Activated naive CD4-positive, alpha-beta T cell treated with anti-CD3 and anti-CD28 coated beads, Interleukin-2, amount 50 U/mL, for 24 hours (primary cell): ENCODE data around the gene MTOR.
"Not testable (repeated sequence)": the region's sequence is repeated elsewhere in the genome, so short reads cannot be mapped to it uniquely, and the experiment has no call there.

ENCODE experiments used
- H3K27ac Mint-ChIP-seq: one replicate; pipeline ENCODE4 v1.8.0; 2021; ENCODE audit warnings: mild to moderate bottlenecking, mixed read lengths
- H3K27me3 Mint-ChIP-seq: one replicate; pipeline ENCODE4 v1.8.0; 2021; ENCODE audit warnings: mixed read lengths
- H3K36me3 Mint-ChIP-seq: one replicate; pipeline ENCODE4 v1.8.0; 2021; ENCODE audit warnings: mixed read lengths
- H3K4me1 Mint-ChIP-seq: one replicate; pipeline ENCODE4 v1.8.0; 2021; ENCODE audit warnings: mixed read lengths
- H3K4me3 Mint-ChIP-seq: one replicate; pipeline ENCODE4 v1.8.0; 2021; ENCODE audit warnings: mild to moderate bottlenecking, mixed read lengths
- H3K9me3 Mint-ChIP-seq: one replicate; pipeline ENCODE4 v1.8.0; 2021; ENCODE audit warnings: mixed read lengths

The MTOR gene

GRCh38 chr1:11107599-11107998 lies 154.8 kb downstream of the MTOR start:
- no peak overlapping the region for H3K27ac Mint-ChIP-seq
- H3K9me3 Mint-ChIP-seq: no peaks in the 10 kb centered on the region
- H3K4me1 Mint-ChIP-seq: no peaks in the 10 kb centered on the region
- H3K36me3 Mint-ChIP-seq: peaks cover 6% of the 10 kb centered on the region
- no peak overlapping the region for H3K4me3 Mint-ChIP-seq
- no peaks in the 10 kb centered on the region for H3K27me3 Mint-ChIP-seq

DNA sequence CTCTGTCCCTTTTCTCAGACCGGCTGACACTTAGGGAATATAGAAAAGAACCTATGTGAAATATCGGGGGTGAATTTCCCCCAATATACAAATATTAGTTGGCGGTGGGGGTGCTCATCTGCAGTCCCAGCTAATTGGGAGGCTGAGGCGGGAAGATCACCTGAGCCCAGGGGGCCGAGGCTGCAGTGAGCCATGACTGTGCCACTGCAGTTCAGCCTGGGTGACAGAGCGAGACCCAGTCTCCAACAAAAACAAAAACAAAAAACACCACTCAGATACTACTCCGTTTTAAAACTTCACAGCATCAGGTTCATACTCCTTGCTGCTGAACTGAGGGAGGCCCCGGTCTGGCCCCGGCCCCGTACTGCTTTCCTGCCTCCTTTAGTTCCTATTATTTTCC lies 156.8 kb downstream of the MTOR start:
- Mint-ChIP-seq H3K27ac (peak overlapping the region; percentile 25), H3K4me1 (peaks cover 5% of the 10 kb centered on the region), H3K4me3 (no peak overlapping the region), H3K9me3 (no peaks in the 10 kb centered on the region), H3K36me3 (peaks cover 6% of the 10 kb centered on the region), H3K27me3 (no peaks in the 10 kb centered on the region)

- Mint-ChIP-seq H3K36me3 (peaks cover 4% of the 10 kb centered on the region), H3K4me3 (peak overlapping the region; percentile 68), H3K27ac (no peak overlapping the region), H3K4me1 (peaks cover 19% of the 10 kb centered on the region), H3K27me3 (no peaks in the 10 kb centered on the region), H3K9me3 (no peaks in the 10 kb centered on the region)
Measured at GRCh38 chr1:11101347-11101746, 161.0 kb downstream of the MTOR start.

DNA sequence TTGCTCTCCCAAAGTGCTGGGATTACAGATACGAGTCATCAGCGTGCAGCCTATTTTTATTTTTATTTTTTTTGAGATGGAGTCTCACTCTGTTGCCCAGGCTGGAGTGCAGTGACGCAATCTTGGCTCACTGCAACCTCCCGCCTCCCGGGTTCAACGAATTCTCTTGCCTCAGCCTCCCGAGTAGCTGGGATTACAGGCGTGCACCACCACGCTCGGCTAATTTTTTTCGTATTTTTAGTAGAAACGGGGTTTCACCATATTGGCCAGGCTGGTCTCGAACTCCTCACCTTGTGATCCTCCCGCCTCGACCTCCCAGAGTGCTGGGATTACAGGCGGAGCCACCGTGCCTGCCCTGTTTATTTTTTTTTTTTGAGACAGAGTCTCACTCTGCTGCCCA lies 161.5 kb downstream of the MTOR start:
- not testable (repeated sequence) for H3K27ac Mint-ChIP-seq

GRCh38 chr1:11100149-11100493 lies 162.2 kb downstream of the MTOR start:
- Mint-ChIP-seq H3K9me3 (no peaks in the 10 kb centered on the region), H3K36me3 (peaks cover 4% of the 10 kb centered on the region), H3K4me3 (peak overlapping the region; percentile 99), H3K27me3 (no peaks in the 10 kb centered on the region), H3K4me1 (peaks cover 19% of the 10 kb centered on the region), H3K27ac (peak overlapping the region; percentile 95)

More for the DNA sequence above, 161.5 kb downstream of the MTOR start:
- H3K4me3 Mint-ChIP-seq, H3K9me3 Mint-ChIP-seq, H3K36me3 Mint-ChIP-seq, H3K27me3 Mint-ChIP-seq: not testable (repeated sequence)
- peaks cover 19% of the 10 kb centered on the region for H3K4me1 Mint-ChIP-seq

- peak within 1 kb of the TSS; percentile 95 for H3K27ac Mint-ChIP-seq
Measured at GRCh38 chr1:11099310-11100148, 162.8 kb downstream of the MTOR start, which contains the start of gene EXOSC10. Gene EXOSC10 (minus strand): TSS chr1:11099869. CDS start chr1:11099831, 38 bp downstream.

GRCh38 chr1:11098931-11099309 lies 163.4 kb downstream of the MTOR start:
- H3K4me1 Mint-ChIP-seq: peaks cover 19% of the 10 kb centered on the region
- peak overlapping the region; percentile 95 for H3K27ac Mint-ChIP-seq
- peaks cover 4% of the 10 kb centered on the region for H3K36me3 Mint-ChIP-seq
- H3K27me3 Mint-ChIP-seq: no peaks in the 10 kb centered on the region
- no peaks in the 10 kb centered on the region for H3K9me3 Mint-ChIP-seq
- H3K4me3 Mint-ChIP-seq: peak overlapping the region; percentile 99

More at GRCh38 chr1:11099310-11100148, 162.8 kb downstream of the MTOR start, which contains the start of gene EXOSC10:
- peaks cover 4% of the 10 kb centered on the region for H3K36me3 Mint-ChIP-seq
- peak within 1 kb of the TSS; percentile 99 for H3K4me3 Mint-ChIP-seq
- H3K9me3 Mint-ChIP-seq: no peaks in the 10 kb centered on the region
- H3K27me3 Mint-ChIP-seq: no peaks in the 10 kb centered on the region
- peaks cover 19% of the 10 kb centered on the region for H3K4me1 Mint-ChIP-seq

GRCh38 chr1:11083784-11084183 lies 178.6 kb downstream of the MTOR start:
- H3K27me3 Mint-ChIP-seq, H3K4me1 Mint-ChIP-seq, H3K4me3 Mint-ChIP-seq, H3K27ac Mint-ChIP-seq, H3K9me3 Mint-ChIP-seq: not testable (repeated sequence)
- peaks cover 25% of the 10 kb centered on the region for H3K36me3 Mint-ChIP-seq

GRCh38 chr1:11080931-11081330 lies 181.4 kb downstream of the MTOR start:
- Mint-ChIP-seq H3K4me1 (no peaks in the 10 kb centered on the region), H3K27ac (no peak overlapping the region), H3K4me3 (no peak overlapping the region), H3K36me3 (peaks cover 16% of the 10 kb centered on the region), H3K9me3 (no peaks in the 10 kb centered on the region), H3K27me3 (no peaks in the 10 kb centered on the region)

GRCh38 chr1:11078631-11079030 lies 183.7 kb downstream of the MTOR start:
- Mint-ChIP-seq H3K27ac (no peak overlapping the region), H3K36me3 (peaks cover 9% of the 10 kb centered on the region), H3K4me3 (no peak overlapping the region), H3K9me3 (no peaks in the 10 kb centered on the region), H3K27me3 (no peaks in the 10 kb centered on the region), H3K4me1 (no peaks in the 10 kb centered on the region)

DNA sequence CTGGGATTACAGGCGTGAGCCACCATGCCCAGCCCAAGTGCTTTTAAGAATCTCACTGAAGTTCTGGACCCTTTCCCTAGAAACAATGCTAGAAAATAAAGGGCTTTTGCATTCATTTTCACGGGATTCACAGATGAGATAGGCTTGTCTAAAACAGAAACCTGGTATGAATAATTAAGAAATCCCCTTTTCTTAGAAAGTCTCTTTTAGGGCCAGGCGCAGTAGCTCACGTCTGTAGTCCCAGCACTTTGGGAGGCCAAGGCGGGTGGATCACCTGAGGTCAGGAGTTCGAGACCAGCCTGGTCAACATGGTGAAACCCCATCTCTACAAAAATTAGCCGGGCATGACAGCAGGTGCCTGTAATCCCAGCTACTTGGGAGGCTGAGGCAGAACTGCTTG lies 189.0 kb downstream of the MTOR start:
- H3K9me3 Mint-ChIP-seq, H3K27ac Mint-ChIP-seq, H3K27me3 Mint-ChIP-seq, H3K4me1 Mint-ChIP-seq, H3K36me3 Mint-ChIP-seq, H3K4me3 Mint-ChIP-seq: not testable (repeated sequence)

DNA sequence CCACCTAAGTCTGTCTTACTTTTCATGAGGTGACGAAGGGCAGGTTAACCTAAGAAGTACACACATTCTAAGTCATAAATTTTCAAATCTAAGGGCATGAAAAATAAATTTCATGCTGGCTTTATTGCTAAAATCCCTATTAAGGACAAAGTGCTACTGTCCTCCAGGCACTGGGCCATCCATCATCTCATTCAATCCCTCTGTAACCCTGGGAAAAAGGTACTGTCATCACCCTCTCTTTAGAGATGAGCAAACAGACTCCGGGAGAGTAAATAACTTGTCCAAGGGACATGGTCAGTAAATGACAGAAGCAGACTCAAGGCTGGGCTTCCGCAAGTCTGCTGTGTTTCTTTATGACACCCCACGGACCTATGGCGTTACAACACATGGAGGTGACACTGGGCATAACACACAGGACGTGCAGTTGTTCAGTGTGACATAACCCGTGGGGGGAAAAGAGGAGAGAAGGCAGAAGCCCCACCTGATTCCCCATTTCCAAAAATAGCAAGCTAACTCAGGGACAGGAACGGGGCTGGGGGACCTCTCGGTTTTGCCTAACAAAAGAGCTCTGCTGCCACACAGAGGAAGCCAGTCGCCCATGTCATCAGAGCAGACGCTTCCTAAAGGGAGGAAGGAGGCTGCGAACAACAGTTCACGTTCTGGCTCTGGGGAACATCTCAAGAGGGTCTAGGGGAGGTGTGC lies 190.0 kb downstream of the MTOR start:
- H3K36me3 Mint-ChIP-seq: peaks cover 6% of the 10 kb centered on the region
- H3K4me1 Mint-ChIP-seq: no peaks in the 10 kb centered on the region
- no peaks in the 10 kb centered on the region for H3K9me3 Mint-ChIP-seq
- H3K27me3 Mint-ChIP-seq: no peaks in the 10 kb centered on the region
- H3K27ac Mint-ChIP-seq: no peak overlapping the region
- no peak overlapping the region for H3K4me3 Mint-ChIP-seq

GRCh38 chr1:11071463-11072215 lies 190.7 kb downstream of the MTOR start:
- H3K36me3 Mint-ChIP-seq: peaks cover 6% of the 10 kb centered on the region
- H3K27ac Mint-ChIP-seq: peak overlapping the region; percentile 86
- no peaks in the 10 kb centered on the region for H3K9me3 Mint-ChIP-seq
- no peaks in the 10 kb centered on the region for H3K4me1 Mint-ChIP-seq
- no peak overlapping the region for H3K4me3 Mint-ChIP-seq
- no peaks in the 10 kb centered on the region for H3K27me3 Mint-ChIP-seq

DNA sequence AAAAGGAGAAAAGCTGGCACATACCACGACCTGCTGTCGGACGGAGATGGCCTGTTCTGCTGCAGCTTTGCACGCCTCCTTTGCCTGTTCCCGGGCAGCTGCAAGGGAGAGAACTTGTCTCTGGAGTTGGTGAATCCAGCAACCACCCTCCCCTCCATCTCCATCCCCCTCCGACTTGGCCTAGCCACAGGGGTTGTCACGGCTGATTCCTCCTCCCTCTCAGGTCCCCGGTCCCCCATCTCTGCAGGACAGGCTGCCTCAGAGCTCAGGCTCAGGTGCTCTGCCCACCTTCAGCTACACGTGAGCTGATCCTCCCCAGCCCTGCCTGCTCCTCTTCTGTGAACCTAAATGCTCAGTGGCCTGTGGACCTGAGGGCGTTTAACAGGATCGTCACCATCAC lies 191.5 kb downstream of the MTOR start:
- H3K4me3 Mint-ChIP-seq: no peak overlapping the region
- H3K27me3 Mint-ChIP-seq: no peaks in the 10 kb centered on the region
- no peaks in the 10 kb centered on the region for H3K4me1 Mint-ChIP-seq
- no peaks in the 10 kb centered on the region for H3K9me3 Mint-ChIP-seq
- peaks cover 8% of the 10 kb centered on the region for H3K36me3 Mint-ChIP-seq
- no peak overlapping the region for H3K27ac Mint-ChIP-seq

GRCh38 chr1:11068600-11069473 lies 193.5 kb downstream of the MTOR start:
- H3K36me3 Mint-ChIP-seq: peaks cover 16% of the 10 kb centered on the region
- H3K4me3 Mint-ChIP-seq: no peak overlapping the region
- no peaks in the 10 kb centered on the region for H3K9me3 Mint-ChIP-seq
- no peaks in the 10 kb centered on the region for H3K4me1 Mint-ChIP-seq
- H3K27ac Mint-ChIP-seq: no peak overlapping the region
- H3K27me3 Mint-ChIP-seq: no peaks in the 10 kb centered on the region
